Measurements from ENCODE around the gene WNT10A.
A peak's percentile ranks its signal among the peaks of the same experiment; 100 is the strongest.

WNT10A gene

GRCh38 chr2:218896501-218897393 is 16.1 kb downstream of the WNT10A start:
- ChIA-PET CTCF (interaction anchor here (0.6 to 17.6 kb wide), 16 partner anchors 12 to 581 kb away, joined by 3 to 916 read pairs (median 6); partner anchors contain the start of genes WNT10A and WNT6), POLR2A (interaction anchor here (0.6 to 3.1 kb wide), 7 partner anchors 11 to 501 kb away, joined by 3 to 16 read pairs (median 8); partner anchors contain the start of gene WNT10A)
- DNase-seq (ENCODE audit: extremely low spot score) = peak; percentile 88
- TF ChIP-seq CTCF (IDR thresholded peaks at IDR 0.05; ENCODE audit: control extremely low read depth, extremely low read depth, low read depth, missing control alignments) = no peak

- POLR2A ChIA-PET = interaction anchor here (0.7 to 3.1 kb wide), 5 partner anchors 11 to 236 kb away, joined by 3 to 16 read pairs (median 8); partner anchors contain the start of gene WNT10A
- no peak for TF ChIP-seq CTCF (IDR thresholded peaks at IDR 0.05; ENCODE audit: control extremely low read depth, extremely low read depth, low read depth, missing control alignments)
- no peak for DNase-seq (ENCODE audit: extremely low spot score)
Measured at GRCh38 chr2:218897394-218898108, 16.9 kb downstream of the WNT10A start.

GRCh38 chr2:218898109-218898878 is 17.6 kb downstream of the WNT10A start:
- peak; percentile 99 for TF ChIP-seq CTCF (IDR thresholded peaks at IDR 0.05; ENCODE audit: control extremely low read depth, extremely low read depth, low read depth, missing control alignments)
- CTCF ChIA-PET = interaction anchor here (0.6 to 17.6 kb wide), 41 partner anchors 11 to 596 kb away, joined by 3 to 916 read pairs (median 4); partner anchors contain the start of genes CNPPD1, TTLL4, WNT10A and WNT6
- peak; percentile 85 for DNase-seq (ENCODE audit: extremely low spot score)
- POLR2A ChIA-PET = interaction anchor here (0.6 to 3.1 kb wide), 6 partner anchors 10 to 237 kb away, joined by 3 to 16 read pairs (median 6); partner anchors contain the start of gene WNT10A

More at GRCh38 chr2:218897394-218898108, 16.9 kb downstream of the WNT10A start:
- CTCF ChIA-PET = interaction anchor here (0.8 to 17.6 kb wide), 39 partner anchors 12 to 596 kb away, joined by 3 to 916 read pairs (median 4); partner anchors contain the start of genes CNPPD1, TTLL4, WNT10A and WNT6

GRCh38 chr2:218899147-218899546 is 18.5 kb downstream of the WNT10A start:
- ChIA-PET CTCF (interaction anchor here (1.1 to 17.6 kb wide), 11 partner anchors 10 to 597 kb away, joined by 3 to 916 read pairs (median 13); partner anchors contain the start of gene WNT10A), POLR2A (no interaction called here)
- no peak for TF ChIP-seq CTCF (IDR thresholded peaks at IDR 0.05; ENCODE audit: control extremely low read depth, extremely low read depth, low read depth, missing control alignments)
- no peak for DNase-seq (ENCODE audit: extremely low spot score)

GRCh38 chr2:218902427-218902826 is 21.8 kb downstream of the WNT10A start:
- no peak for TF ChIP-seq CTCF (IDR thresholded peaks at IDR 0.05; ENCODE audit: control extremely low read depth, extremely low read depth, low read depth, missing control alignments)
- DNase-seq (ENCODE audit: extremely low spot score) = no peak
- ChIA-PET POLR2A (no interaction called here), CTCF (interaction anchor here (1.2 to 17.6 kb wide), 5 partner anchors 24 to 78 kb away, joined by 3 to 916 read pairs (median 4); partner anchors contain the start of genes CDK5R2 and WNT10A)

Measured in GM10248 (cell line).